ENCODE results near the gene BTBD8.

The BTBD8 gene

GRCh38 chr1:92094595-92094994, 14.4 kb downstream of the BTBD8 start:
- no peak for DNase-seq

- no peak for DNase-seq
Measured at GRCh38 chr1:92095874-92096273, 15.7 kb downstream of the BTBD8 start.

- DNase-seq: no peak
Measured at GRCh38 chr1:92096317-92096716, 16.2 kb downstream of the BTBD8 start.

- DNase-seq: no peak
Measured at GRCh38 chr1:92105546-92106081, 25.5 kb downstream of the BTBD8 start.

GRCh38 chr1:92108631-92109030, 28.5 kb downstream of the BTBD8 start:
- no peak for DNase-seq

GRCh38 chr1:92117526-92117925, 37.4 kb downstream of the BTBD8 start:
- DNase-seq: no peak

- DNase-seq: no peak
Measured at GRCh38 chr1:92118826-92119225, 38.7 kb downstream of the BTBD8 start.

- DNase-seq: no peak
Measured at GRCh38 chr1:92123868-92124267, 43.7 kb downstream of the BTBD8 start.

GRCh38 chr1:92125204-92125603, 45.1 kb downstream of the BTBD8 start:
- DNase-seq: no peak

- no peak for DNase-seq
Measured at GRCh38 chr1:92126088-92126487, 45.9 kb downstream of the BTBD8 start.

GRCh38 chr1:92134331-92134730, 54.2 kb downstream of the BTBD8 start:
- no peak for DNase-seq

GRCh38 chr1:92136341-92136740, 56.2 kb downstream of the BTBD8 start:
- DNase-seq: no peak

GRCh38 chr1:92154934-92155333, 74.8 kb downstream of the BTBD8 start:
- DNase-seq: no peak

- no peak for DNase-seq
Measured at GRCh38 chr1:92159593-92159992, 79.4 kb downstream of the BTBD8 start.

- DNase-seq: no peak
Measured at GRCh38 chr1:92165389-92165788, 85.2 kb downstream of the BTBD8 start.

GRCh38 chr1:92167151-92167550, 87.0 kb downstream of the BTBD8 start:
- no peak for DNase-seq

GRCh38 chr1:92168657-92169056, 88.5 kb downstream of the BTBD8 start:
- DNase-seq: no peak

- no peak for DNase-seq
Measured at GRCh38 chr1:92169214-92170005, 89.3 kb downstream of the BTBD8 start.

- DNase-seq: no peak
Measured at GRCh38 chr1:92184632-92185031, 104.5 kb downstream of the BTBD8 start.

- no peak for DNase-seq
Measured at GRCh38 chr1:92186081-92186480, 105.9 kb downstream of the BTBD8 start.

- DNase-seq: no peak
Measured at GRCh38 chr1:92188436-92189255, 108.5 kb downstream of the BTBD8 start.

- no peak for DNase-seq
Measured at GRCh38 chr1:92191726-92192125, 111.6 kb downstream of the BTBD8 start.

- no peak for DNase-seq
Measured at GRCh38 chr1:92192246-92192645, 112.1 kb downstream of the BTBD8 start.

- no peak for DNase-seq
Measured at GRCh38 chr1:92194511-92194910, 114.4 kb downstream of the BTBD8 start.
